HG02970 (cell line): ENCODE results near the gene CCDC127.
"Not testable (repeated sequence)": the region's sequence is repeated elsewhere in the genome, so short reads cannot be mapped to it uniquely, and the experiment has no call there.

Experiments used
- ATAC-seq: cut with Tn5 transposase; IDR thresholded peaks from one replicate; pipeline ENCODE4 v1.9.1; 2021; ENCODE audit warnings: mild to moderate bottlenecking, moderate library complexity, moderate number of reproducible peaks; ENCODE audit not compliant: unreplicated experiment, low FRiP score

Gene CCDC127

GRCh38 chr5:204966-205670 lies 12.8 kb downstream of the CCDC127 start:
- no peak for ATAC-seq

- no peak for ATAC-seq
Observed at GRCh38 chr5:204462-204861, 13.5 kb downstream of the CCDC127 start.

- ATAC-seq, result no peak
Observed at GRCh38 chr5:204001-204400, 14.0 kb downstream of the CCDC127 start.

- no peak for ATAC-seq
Observed at GRCh38 chr5:203246-203930, 14.6 kb downstream of the CCDC127 start.

- no peak for ATAC-seq
Observed at GRCh38 chr5:201672-202071, 16.3 kb downstream of the CCDC127 start.

- no peak for ATAC-seq
Observed at GRCh38 chr5:200985-201384, 17.0 kb downstream of the CCDC127 start.

- ATAC-seq, result no peak
Observed at GRCh38 chr5:199950-200645, 17.9 kb downstream of the CCDC127 start.

- no peak for ATAC-seq
Observed at GRCh38 chr5:199197-199949, 18.6 kb downstream of the CCDC127 start.

GRCh38 chr5:198516-199196 lies 19.3 kb downstream of the CCDC127 start:
- no peak for ATAC-seq

- ATAC-seq, result no peak
Observed at GRCh38 chr5:197892-198489, 20.0 kb downstream of the CCDC127 start.

GRCh38 chr5:197031-197430 lies 20.9 kb downstream of the CCDC127 start:
- ATAC-seq, result not testable (repeated sequence)

- no peak for ATAC-seq
Observed at GRCh38 chr5:196350-196749, 21.6 kb downstream of the CCDC127 start.

- no peak for ATAC-seq
Observed at GRCh38 chr5:195401-196160, 22.4 kb downstream of the CCDC127 start.

- no peak for ATAC-seq
Observed at GRCh38 chr5:194603-195209, 23.2 kb downstream of the CCDC127 start.

- no peak for ATAC-seq
Observed at GRCh38 chr5:194102-194501, 23.9 kb downstream of the CCDC127 start.

- ATAC-seq, result no peak
Observed at GRCh38 chr5:192970-193831, 24.8 kb downstream of the CCDC127 start.

GRCh38 chr5:192691-192969 lies 25.3 kb downstream of the CCDC127 start:
- ATAC-seq, result no peak
